Stimulated activated CD8-positive, alpha-beta memory T cell treated with anti-CD3 and anti-CD28 coated beads, Interleukin-15, amount 100 ng/mL, for 24 hours (primary cell): ENCODE data around the gene ERO1B.
"Not testable (repeated sequence)": the region's sequence is repeated elsewhere in the genome, so short reads cannot be mapped to it uniquely, and the experiment has no call there.

Experiments used
- DNase-seq: peaks from one replicate; pipeline ENCODE4 v3.0.0-alpha.2; 2020; ENCODE audit warnings: low read depth

The ERO1B gene

GRCh38 chr1:236251587-236251986 is 30.2 kb downstream of the ERO1B start:
- DNase-seq: no peak

- no peak for DNase-seq
Observed at GRCh38 chr1:236247286-236247685, 34.5 kb downstream of the ERO1B start.

GRCh38 chr1:236242568-236242967 is 39.2 kb downstream of the ERO1B start:
- DNase-seq: no peak

- no peak for DNase-seq
Observed at GRCh38 chr1:236240675-236241074, 41.1 kb downstream of the ERO1B start.

GRCh38 chr1:236239092-236239585 is 42.6 kb downstream of the ERO1B start:
- no peak for DNase-seq

GRCh38 chr1:236235116-236235515 is 46.6 kb downstream of the ERO1B start:
- DNase-seq: no peak

- no peak for DNase-seq
Observed at GRCh38 chr1:236228411-236228810, 53.3 kb downstream of the ERO1B start.

- DNase-seq: no peak
Observed at GRCh38 chr1:236222632-236223031, 59.1 kb downstream of the ERO1B start.

GRCh38 chr1:236220473-236220872 is 61.3 kb downstream of the ERO1B start:
- DNase-seq: no peak

GRCh38 chr1:236214761-236215160 is 67.0 kb downstream of the ERO1B start:
- no peak for DNase-seq

- DNase-seq: no peak
Observed at GRCh38 chr1:236213534-236213933, 68.2 kb downstream of the ERO1B start.

GRCh38 chr1:236211815-236212214 is 69.9 kb downstream of the ERO1B start:
- no peak for DNase-seq

GRCh38 chr1:236209713-236210112 is 72.0 kb downstream of the ERO1B start:
- DNase-seq: no peak

- DNase-seq: no peak
Observed at GRCh38 chr1:236209185-236209584, 72.6 kb downstream of the ERO1B start.

GRCh38 chr1:236207569-236207968 is 74.2 kb downstream of the ERO1B start:
- DNase-seq: no peak

- no peak for DNase-seq
Observed at GRCh38 chr1:236207121-236207520, 74.6 kb downstream of the ERO1B start.

GRCh38 chr1:236206548-236206947 is 75.2 kb downstream of the ERO1B start:
- DNase-seq: no peak

- no peak for DNase-seq
Observed at GRCh38 chr1:236204656-236205055, 77.1 kb downstream of the ERO1B start.

- DNase-seq: no peak
Observed at GRCh38 chr1:236204039-236204438, 77.7 kb downstream of the ERO1B start.

- no peak for DNase-seq
Observed at GRCh38 chr1:236201786-236202185, 80.0 kb downstream of the ERO1B start.

- DNase-seq: no peak
Observed at GRCh38 chr1:236200925-236201324, 80.8 kb downstream of the ERO1B start.

- DNase-seq: no peak
Observed at GRCh38 chr1:236193184-236193583, 88.6 kb downstream of the ERO1B start.

GRCh38 chr1:236188084-236188483 is 93.7 kb downstream of the ERO1B start:
- DNase-seq: not testable (repeated sequence)

- DNase-seq: not testable (repeated sequence)
Observed at GRCh38 chr1:236186471-236186870, 95.3 kb downstream of the ERO1B start.

GRCh38 chr1:236185687-236186086 is 96.1 kb downstream of the ERO1B start:
- no peak for DNase-seq
